Stomach (tissue), 9 donors: ENCODE measurements around the gene SLC38A3. TPM values are rescaled to one million over a fixed set of nuclear protein-coding genes. Genes with fewer than 3 reads are reported as not detected.

Experiments
- DNase-seq, 2 donors: peaks; one replicate each; pipeline versions ENCODE4 v3.0.0 to v3.0.0-alpha.2; 2013 to 2019
- H3K27ac ChIP-seq, 5 donors: fragments of 200-600 bp in 4 of 5; sonication (generic) in 4 of 5; one replicate each; pipeline ENCODE4 v1.5.1; 2013 to 2019; ENCODE audit warnings: mild to moderate bottlenecking in 1 of 5, moderate library complexity in 1 of 5
- H3K27me3 ChIP-seq, 3 donors: fragments of 200-600 bp; sonication (generic); one replicate each; pipeline ENCODE4 v1.5.1; 2017 to 2019; ENCODE audit warnings: mixed run types in 1 of 3
- H3K36me3 ChIP-seq, 4 donors: fragments of 200-600 bp; sonication (generic); 1 replicate in 3 of 4; 2 replicates in 1 of 4; pipeline ENCODE4 v1.5.1; 2016 to 2019
- H3K4me1 ChIP-seq, 4 donors: fragments of 200-600 bp; sonication (generic); one replicate each; pipeline ENCODE4 v1.5.1; 2016 to 2019
- H3K4me3 ChIP-seq, 4 donors: fragments of 200-600 bp; sonication (generic) in 3 of 4; one replicate each; pipeline ENCODE4 v1.5.1; 2016 to 2019; ENCODE audit warnings: mild to moderate bottlenecking in 1 of 4
- H3K9me3 ChIP-seq, 4 donors: fragments of 200-600 bp; sonication (generic); one replicate each; pipeline ENCODE4 v1.5.1; 2016 to 2019
- CTCF ChIP-seq, 7 experiments: fragments of 450-650 bp in 4 of 7; fragments of 200-600 bp in 3 of 7; sonication (generic) in 3 of 7; IDR thresholded peaks; one replicate each; pipeline ENCODE4 v1.5.1; 2016 to 2019; ENCODE audit warnings: antibody characterized with exemption in 7 of 7, control low read depth in 2 of 7, mild to moderate bottlenecking in 1 of 7
- EP300 ChIP-seq: sonication (generic); formaldehyde crosslinking; IDR thresholded peaks from one replicate; pipeline ENCODE4 v1.6.1; 2017; ENCODE audit warnings: antibody characterized with exemption
- POLR2A ChIP-seq, 4 donors: fragments of 450-650 bp; IDR thresholded peaks; one replicate each; pipeline ENCODE4 v1.6.1; 2016; ENCODE audit warnings: antibody characterized with exemption in 4 of 4, control low read depth in 2 of 4, mild to moderate bottlenecking in 1 of 4, moderate library complexity in 1 of 4
- POLR2AphosphoS5 ChIP-seq, 3 donors: sonication (generic); formaldehyde crosslinking; IDR thresholded peaks; one replicate each; pipeline ENCODE4 v1.6.1; 2016; ENCODE audit warnings: antibody characterized with exemption in 3 of 3
- WGBS, 5 donors: extraction: QIAGEN DNeasy Blood & Tissue Kit in 3 of 5; methylation state at CpG; one replicate each; pipeline versions ENCODE4 v1.1.5 to v1.1.7; 2013 to 2018; 5-methylcytosine and 5-hydroxymethylcytosine counted together
- intact Hi-C: fragments of 100-400 bp; cut with DNase I; formaldehyde crosslinking; loops from one replicate; pipeline ENCODE4 v1.15.1; 2023; ENCODE audit warnings: low total_unique reads
- polyA plus RNA-seq, 3 donors: library from polyadenylated mRNA; stranded (reverse); fragments of 200-250 nt; gene quantifications; one replicate each; pipeline ENCODE4 v1.2.3, GENCODE V29; 2013
- total RNA-seq, 5 donors: library from RNA; depleted of rRNA; stranded (reverse); fragments of >200 nt; gene quantifications; one replicate each; pipeline versions ENCODE4 v1.1.0 to v1.2.3, GENCODE V29; 2014 to 2016
- donor health status: healthy with polysubstance abuse.
- donor health status: Bipolar disorder and iron deficiency.
- donor health status: healthy.

The SLC38A3 gene
- total and polyA plus RNA-seq, 8 donors: 0.15 to 3.1 (median 1.0) TPM; not detected in 4

- Histone ChIP-seq H3K4me1 (peaks cover 22 to 41% (median 35%) of the 10 kb centered on the region in 4 donors), H3K4me3 (no peak overlapping the region), H3K27ac (no peak overlapping the region), H3K36me3 (no peaks in the 10 kb centered on the region), H3K27me3 (no peaks in the 10 kb centered on the region), H3K9me3 (no peaks in the 10 kb centered on the region)
- WGBS, 5 donors: 72 to 91% (median 89%) methylated on average over 4 of the region's 4 CpGs
- no peak for TF ChIP-seq POLR2A (IDR thresholded peaks at IDR 0.05)
- intact Hi-C loops: no loop called here
- DNase-seq: no peak
These were observed 28.1 kb downstream of the SLC38A3 start for GRCh38 chr3:50233176-50233575.

- Histone ChIP-seq H3K36me3 (peaks cover 0 to 7% (median 3%) of the 10 kb centered on the region in 4 donors), H3K27me3 (no peaks in the 10 kb centered on the region), H3K4me3 (peak within 1 kb of the TSS; percentile 64 to 91 (median 86)), H3K9me3 (no peaks in the 10 kb centered on the region), H3K27ac (peak within 1 kb of the TSS; percentile 91 to 97 (median 94)), H3K4me1 (peaks cover 46 to 62% (median 55%) of the 10 kb centered on the region in 4 donors)
- TF ChIP-seq CTCF (IDR thresholded peaks at IDR 0.05): no peak
- no peak for TF ChIP-seq EP300
- TF ChIP-seq POLR2A (IDR thresholded peaks at IDR 0.05): no peak
- peak; percentile 85 to 97 (median 90) for TF ChIP-seq POLR2AphosphoS5 (IDR thresholded peaks at IDR 0.05)
- 0 to 2% (median 1%) methylated on average over 39 to 75 of the region's 75 CpGs for WGBS, 5 donors
- peak; percentile 99 to 100 for DNase-seq
- intact Hi-C loops: no loop called here
These were observed 30.8 kb downstream of the SLC38A3 start, which contains the start of gene GNAI2 for GRCh38 chr3:50235716-50236483. Gene GNAI2, plus strand, starts transcription at chr3:50236204. Its CDS starts 132 bp downstream, at chr3:50236336.

GRCh38 chr3:50236484-50237132 lies 31.5 kb downstream of the SLC38A3 start:
- H3K36me3 ChIP-seq: peaks cover 0 to 7% (median 3%) of the 10 kb centered on the region in 4 donors
- H3K9me3 ChIP-seq: no peaks in the 10 kb centered on the region
- no peak for DNase-seq
- WGBS, 5 donors: 2 to 4% (median 4%) methylated on average over 13 of the region's 13 CpGs
- H3K27me3 ChIP-seq: no peaks in the 10 kb centered on the region
- TF ChIP-seq POLR2AphosphoS5 (IDR thresholded peaks at IDR 0.05): no peak
- no peak for TF ChIP-seq EP300
- no peak for TF ChIP-seq POLR2A (IDR thresholded peaks at IDR 0.05)
- no peak for TF ChIP-seq CTCF (IDR thresholded peaks at IDR 0.05)
- H3K27ac ChIP-seq: peak overlapping the region; percentile 90 to 97 (median 94)
- H3K4me3 ChIP-seq: peak overlapping the region; percentile 64 to 91 (median 86)
- peaks cover 53 to 69% (median 62%) of the 10 kb centered on the region in 4 donors for H3K4me1 ChIP-seq
- intact Hi-C loops: no loop called here

GRCh38 chr3:50237133-50237651 lies 32.1 kb downstream of the SLC38A3 start:
- intact Hi-C loops: no loop called here
- TF ChIP-seq POLR2A (IDR thresholded peaks at IDR 0.05) (no peak), CTCF (IDR thresholded peaks at IDR 0.05) (no peak), EP300 (no peak), POLR2AphosphoS5 (IDR thresholded peaks at IDR 0.05) (no peak)
- Histone ChIP-seq H3K9me3 (no peaks in the 10 kb centered on the region), H3K36me3 (peaks cover 0 to 7% (median 3%) of the 10 kb centered on the region in 4 donors), H3K4me1 (peaks cover 59 to 75% (median 68%) of the 10 kb centered on the region in 4 donors), H3K27ac (peak overlapping the region; percentile 78 to 97 (median 91)), H3K27me3 (no peaks in the 10 kb centered on the region), H3K4me3 (peak overlapping the region; percentile 64 to 91 (median 86))
- DNase-seq: peak in 1 of 2 donors; percentile 73
- 9 to 20% (median 14%) methylated on average over 6 to 7 of the region's 7 CpGs for WGBS, 5 donors
